Measurements from ENCODE around the gene EFHC1.
"Not testable (repeated sequence)": the region's sequence is repeated elsewhere in the genome, so short reads cannot be mapped to it uniquely, and the experiment has no call there.

The EFHC1 gene

DNA sequence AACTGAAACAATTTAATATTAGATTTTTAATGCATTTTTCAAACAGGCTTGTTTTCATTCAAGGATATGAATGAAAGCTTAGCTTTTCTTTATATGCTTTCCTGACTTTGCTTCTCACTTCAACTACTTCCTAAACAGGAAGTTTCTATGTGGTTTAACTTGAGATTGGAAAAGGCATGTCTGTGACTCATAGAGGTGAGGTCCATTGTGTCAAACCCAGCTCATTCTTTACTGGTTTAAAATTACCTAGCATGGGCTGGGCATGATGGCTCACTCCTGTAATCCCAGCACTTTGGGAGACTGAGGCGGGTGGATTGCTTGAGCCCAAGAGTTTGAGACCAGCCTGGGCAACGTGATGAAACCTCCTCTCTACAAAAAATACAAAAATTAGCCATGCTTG is 34.4 kb downstream of the EFHC1 start:
- no peak for DNase-seq

DNA sequence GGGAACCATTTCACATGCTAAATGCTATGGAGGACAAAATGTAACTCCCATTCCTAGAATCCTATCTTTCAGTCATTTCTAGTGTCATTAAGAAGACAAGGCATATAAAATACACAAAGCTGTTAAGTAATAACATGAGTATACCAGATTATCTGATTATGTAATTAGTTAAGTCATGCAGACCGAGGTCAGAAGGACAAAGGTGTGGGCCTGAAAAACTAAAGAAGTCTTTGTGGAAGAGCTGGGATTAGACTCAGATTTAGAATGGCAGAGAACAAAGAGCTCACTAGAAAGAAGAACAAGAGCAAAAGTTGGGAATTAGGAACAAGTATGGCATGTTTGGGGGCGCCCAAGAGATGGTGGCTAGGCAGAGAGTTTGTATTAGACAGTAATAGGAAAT is 37.0 kb downstream of the EFHC1 start:
- DNase-seq: no peak

DNA sequence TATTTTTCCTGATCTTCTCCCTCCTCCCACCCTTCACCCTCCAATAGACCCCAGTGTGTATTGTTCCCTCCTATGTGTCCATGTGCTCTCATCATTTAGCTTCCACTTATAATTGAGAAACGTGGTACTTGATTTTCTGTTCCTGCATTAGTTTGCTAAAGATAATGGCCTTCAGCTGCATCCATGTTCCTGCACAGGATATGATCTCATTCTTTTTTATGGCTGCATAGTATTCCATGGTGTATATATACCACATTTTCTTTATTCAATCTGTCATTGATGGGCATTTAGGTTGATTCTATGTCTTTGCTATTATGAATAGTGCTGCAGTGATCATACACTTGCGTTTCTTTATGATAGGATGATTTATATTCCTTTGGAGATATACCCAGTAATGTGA is 41.1 kb downstream of the EFHC1 start:
- DNase-seq: not testable (repeated sequence)

DNA sequence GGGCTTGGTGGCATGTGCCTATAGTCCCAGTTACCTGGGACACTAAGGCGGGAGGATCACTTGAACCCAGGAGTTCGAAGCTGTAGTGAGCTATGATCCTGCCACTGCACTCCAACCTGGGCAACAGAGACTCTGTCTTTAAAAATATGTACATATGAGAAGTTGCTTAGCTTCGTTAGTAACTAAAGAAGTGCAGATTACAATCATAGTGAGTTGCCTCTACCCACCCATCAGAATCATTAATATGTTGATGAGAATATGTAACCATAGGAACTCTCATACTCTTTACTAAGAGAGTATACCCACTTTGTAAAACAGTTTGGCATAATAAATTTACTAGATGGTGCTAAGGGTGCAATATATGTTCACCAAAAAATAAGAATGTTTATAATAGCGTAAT is 54.0 kb downstream of the EFHC1 start:
- DNase-seq: no peak

DNA sequence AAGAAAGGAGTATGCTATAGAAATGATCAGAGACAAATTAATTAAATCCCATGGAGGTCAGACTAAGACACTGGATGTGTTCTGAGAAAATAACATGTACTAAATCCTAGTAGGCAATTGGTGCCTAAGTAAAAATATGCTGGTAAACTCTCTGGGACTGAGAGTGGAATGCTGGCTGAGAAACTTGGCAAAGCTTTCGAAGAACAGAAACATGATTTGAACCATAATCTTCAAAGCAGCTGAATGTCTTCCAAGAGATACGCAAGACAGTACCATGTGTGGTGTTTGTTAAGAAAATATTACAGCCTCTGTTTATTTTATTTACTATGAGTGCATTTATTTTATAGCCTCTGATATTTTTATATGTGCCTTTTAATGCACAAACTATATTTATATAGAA is 55.2 kb downstream of the EFHC1 start:
- no peak for DNase-seq

DNA sequence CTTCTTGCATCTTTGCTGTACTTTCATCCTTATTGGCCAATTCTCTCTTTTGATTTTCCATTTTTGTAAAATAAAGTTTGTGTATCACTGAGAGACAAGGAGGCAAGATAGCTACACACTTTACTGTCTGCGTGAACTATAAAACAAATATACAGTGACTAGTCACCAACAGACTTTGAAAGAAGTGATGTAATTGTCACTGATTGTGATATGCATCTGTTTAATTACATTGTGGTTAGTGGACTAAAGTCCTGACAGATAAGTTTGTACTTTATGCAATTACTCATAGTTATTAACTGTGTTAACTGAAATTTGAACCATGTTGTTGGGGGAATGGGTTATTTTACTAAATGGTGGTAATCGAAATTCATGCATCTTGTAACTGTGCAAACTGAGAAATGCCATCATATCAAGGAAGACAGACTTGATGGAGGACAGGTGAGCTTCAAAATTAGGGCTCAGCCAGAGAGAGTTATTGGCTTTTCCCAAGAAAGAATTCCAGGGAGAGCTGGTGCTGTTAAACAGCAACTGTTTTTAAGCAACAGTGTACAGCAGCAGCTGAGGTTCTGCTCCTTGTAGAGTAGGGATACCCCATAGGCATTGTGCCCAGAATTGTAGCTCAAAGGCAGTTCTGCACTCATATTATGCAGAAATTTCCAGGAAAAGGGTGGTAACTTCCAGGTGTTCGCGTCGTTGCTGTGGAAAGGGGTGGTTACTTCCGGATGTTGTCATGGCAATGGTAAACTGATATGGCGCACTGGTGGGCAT is 62.9 kb downstream of the EFHC1 start:
- DNase-seq: no peak

DNA sequence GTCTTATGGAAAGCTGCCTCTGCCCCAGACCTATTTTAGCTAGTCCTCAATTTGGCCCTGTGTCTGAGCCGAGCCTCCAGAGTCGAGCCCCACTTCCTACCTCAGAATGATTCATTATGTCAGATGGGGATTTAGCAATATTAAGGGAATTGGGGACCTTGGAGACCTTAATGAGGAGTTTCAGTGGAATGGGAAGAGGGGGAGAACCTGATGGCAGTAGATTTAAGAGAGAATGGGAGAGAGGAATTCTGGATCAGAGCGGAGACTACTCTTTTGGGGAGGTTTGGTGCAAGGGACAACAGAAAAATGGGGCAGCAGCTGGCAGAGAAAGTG is 63.5 kb downstream of the EFHC1 start:
- no peak for DNase-seq

DNA sequence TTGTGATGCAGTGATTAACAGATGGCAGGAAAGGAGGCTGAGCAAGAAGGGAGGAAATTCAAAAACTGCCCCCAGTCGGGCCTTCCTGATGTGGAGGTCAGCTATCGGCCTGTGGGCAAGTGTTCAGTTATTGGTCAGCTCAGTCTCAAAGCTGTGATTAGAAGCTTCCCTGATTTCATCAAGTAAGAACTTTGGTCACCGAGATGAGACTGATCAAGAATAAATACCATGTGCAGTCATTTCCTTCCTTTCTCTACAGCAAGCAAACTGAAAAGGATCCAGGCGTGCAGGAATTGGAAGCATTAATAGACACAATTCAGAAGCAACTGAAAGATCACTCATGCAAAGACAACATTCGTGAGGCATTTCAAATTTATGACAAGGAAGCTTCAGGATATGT is 69.7 kb downstream of the EFHC1 start:
- DNase-seq: no peak

DNA sequence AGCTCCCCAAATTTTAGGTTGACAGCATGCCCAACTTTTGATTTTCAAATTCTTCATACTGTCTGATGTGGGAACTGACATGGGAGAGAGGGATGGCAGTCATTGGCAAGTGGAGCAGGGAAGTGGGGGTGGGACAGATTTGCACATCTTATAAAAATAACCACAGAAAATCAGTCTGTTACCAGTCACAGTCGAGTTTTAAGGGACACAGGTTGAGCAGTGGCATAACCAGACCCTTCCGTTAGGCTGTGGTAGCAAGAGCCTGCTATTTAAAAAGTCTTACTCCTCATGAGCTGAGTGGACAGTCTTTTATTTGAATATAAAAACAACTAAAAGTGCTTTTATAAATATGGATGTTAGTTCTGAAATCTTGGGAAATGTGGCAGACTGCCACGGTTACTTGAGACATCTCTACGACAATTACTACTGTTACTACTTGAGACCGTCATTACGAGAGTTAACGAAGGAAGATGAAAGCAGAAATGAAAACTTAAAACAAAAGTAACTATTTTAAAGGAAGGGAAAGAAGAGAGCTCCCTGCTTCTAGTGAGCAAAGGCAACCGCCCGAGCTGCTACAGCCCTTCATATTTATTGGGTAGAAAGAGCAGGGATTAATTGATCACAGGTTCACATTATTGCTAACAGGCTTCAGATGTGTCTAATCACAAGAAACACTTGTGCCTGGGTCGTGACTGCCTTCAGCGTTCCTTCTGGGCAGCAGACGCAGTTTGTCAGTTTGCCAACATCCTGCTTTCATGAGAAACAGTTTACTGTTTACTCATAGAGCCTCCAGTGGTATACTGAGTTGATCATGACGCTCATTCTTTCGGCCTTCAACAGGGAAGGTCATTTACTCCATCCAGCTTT is 71.3 kb downstream of the EFHC1 start:
- no peak for DNase-seq

DNA sequence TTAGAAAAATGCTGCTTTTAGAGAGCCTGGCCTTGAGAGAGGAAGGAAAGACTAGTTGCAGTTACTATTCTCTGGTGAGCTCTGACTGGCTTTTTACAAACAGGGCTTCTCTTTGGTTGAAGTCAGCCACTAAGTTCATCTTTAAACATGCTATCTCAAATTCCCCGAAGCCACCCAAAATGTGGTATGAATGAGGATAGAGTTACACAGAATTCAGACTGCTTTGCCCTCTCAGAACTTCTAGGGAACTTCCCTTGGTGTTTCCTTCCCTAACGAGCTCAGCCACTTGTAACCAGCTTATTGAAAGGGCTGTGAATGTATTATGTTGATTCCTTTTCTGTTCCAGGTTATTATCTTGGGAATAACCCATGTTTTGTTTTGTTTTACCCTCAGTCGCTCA is 73.5 kb downstream of the EFHC1 start:
- no peak for DNase-seq

DNA sequence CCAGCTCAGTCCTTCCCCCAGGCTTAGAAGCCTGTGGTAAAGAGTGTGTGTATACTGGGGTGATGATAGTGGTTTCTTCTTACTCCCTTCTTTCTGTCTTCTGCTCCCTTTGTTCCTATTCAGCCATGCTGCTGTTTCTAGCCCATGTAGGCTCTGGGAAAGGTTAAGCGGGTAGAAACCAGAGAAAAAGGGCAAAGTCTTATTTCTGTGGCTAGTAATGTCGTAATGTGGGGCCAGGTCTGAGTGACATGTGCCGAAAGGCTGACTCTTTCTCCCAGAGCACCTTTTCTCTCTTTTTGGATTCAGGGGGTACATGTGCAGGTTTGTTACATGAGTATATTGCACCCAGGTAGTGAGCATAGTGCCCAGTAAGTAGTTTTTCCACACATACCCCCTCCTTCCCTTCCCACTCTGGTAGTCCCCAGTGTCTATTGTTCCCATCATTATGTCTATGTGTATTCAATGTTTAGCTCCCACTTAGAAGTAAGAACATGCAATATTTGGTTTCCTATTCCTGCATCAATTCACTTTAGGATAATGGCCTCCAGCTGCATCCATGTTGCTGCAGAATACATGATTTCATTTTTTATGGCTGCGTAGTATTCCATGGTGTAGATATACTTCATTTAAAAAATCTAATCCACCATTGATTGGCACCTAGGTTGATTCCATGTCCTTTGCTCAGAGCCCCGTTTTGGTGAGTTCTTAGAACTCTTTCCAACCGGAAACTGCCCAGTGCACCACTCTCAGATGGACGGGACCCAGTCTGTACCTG is 74.3 kb downstream of the EFHC1 start:
- no peak for DNase-seq

DNA sequence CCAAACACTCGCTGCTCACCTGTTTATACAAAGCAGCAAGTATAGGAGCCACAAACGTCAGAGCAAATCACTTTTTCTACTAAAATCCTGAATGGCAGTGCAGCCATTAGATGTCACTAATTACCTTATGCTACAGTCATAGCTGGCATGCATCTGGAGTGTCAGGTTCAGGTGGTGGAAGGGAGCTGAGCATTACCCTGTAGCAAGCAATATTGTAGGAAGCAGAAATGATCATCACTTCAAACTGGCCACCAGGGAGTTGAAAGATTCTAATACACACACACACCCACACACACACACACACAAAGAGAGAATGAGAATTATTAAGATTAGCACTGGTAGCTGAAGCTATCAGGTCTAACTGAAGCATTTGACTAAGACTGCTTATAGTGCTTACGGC is 75.8 kb downstream of the EFHC1 start:
- no peak for DNase-seq

DNA sequence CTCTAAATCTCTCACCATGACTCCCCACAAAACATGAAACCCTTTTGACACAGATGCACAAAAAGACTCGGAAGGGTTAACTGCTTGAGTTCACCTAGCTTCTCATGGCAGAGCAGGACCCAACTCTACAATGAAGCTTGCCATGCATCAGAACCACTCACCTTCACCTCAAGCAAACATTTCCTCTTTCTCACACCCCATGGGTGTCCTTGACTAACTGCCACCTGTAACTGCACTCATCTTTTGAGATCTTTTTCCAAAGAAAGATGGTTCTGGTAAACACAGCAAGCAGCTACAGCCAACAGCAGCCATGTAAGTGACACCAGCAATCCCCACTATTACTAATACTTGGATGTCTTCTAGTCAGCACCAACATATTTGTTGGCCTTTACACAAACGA is 76.5 kb downstream of the EFHC1 start:
- DNase-seq: no peak

DNA sequence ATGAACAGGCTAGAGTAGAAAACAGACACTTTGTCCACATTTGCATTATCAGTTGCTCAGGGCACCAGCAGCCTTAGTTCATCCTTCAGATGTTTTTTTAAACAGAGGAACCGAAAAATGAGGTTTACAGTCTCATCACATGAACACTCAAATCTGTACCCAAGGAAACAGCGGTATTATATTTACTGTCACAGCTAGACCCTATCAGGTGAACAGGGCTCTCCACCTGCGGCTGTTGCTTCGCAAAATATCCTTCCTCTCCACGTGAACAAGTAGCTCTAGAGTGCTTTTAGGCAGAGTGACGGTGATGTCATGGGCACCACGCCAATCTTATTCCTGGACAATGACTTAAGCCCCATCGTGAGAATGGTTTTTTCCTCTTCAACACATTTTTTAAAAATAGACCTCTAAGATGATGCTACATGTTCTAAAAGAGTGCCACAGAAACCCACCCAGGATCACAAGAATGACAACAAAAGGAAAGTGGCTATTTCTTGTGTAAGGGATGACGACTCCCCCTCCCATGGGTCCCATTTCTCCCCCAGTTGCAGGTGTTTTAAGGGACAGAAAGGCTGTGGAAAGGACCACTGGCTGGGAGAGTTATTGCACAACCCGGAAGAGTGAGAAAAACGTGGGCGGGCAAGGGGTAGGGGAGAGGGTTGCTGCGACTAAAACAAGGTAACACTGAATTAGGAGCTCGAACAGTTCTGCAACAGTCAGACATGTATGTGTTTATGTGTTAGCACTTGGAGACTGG is 77.7 kb downstream of the EFHC1 start:
- DNase-seq: no peak

DNA sequence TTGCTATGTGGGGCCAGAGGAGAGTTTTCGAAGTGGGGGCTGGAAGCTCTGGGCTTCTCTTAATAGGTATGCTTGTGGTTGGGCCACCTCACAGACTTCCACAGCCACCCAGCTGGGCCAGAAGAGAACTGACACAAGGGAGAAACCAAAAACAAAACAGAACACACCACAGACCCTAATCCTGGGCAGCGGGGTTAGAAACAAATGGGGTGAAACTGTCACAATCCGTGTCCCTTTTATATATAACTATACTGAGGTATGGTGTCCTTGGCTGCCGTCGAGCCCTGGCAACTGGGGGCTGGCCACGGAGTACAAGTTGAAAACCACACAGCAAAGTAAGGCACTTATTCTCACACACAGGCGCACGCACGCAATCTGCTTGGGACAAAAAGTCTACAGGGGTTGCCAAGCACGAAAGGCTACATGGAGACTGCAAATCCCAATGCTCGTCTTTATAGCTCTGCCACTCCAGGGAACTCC is 78.4 kb downstream of the EFHC1 start:
- DNase-seq: no peak

DNA sequence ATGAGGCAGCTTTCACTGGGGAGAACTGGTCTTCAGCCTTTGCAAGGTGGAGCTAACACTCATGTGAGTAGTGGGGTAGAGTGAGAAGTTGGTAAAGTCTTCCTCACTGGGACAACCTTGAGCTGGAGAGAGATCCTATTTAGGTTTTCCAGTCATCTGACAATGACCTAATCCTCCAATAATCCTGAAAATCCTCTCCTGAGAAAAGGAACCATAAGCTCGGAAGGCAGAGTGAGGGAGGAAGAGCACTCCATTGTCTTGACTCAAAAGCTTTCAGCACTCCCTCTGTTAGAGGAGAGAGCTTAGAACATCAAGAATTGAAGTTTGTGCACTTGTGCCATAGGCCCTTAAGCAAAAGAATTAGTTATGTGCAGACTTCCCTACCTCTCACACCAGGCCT is 78.9 kb downstream of the EFHC1 start:
- no peak for DNase-seq

DNA sequence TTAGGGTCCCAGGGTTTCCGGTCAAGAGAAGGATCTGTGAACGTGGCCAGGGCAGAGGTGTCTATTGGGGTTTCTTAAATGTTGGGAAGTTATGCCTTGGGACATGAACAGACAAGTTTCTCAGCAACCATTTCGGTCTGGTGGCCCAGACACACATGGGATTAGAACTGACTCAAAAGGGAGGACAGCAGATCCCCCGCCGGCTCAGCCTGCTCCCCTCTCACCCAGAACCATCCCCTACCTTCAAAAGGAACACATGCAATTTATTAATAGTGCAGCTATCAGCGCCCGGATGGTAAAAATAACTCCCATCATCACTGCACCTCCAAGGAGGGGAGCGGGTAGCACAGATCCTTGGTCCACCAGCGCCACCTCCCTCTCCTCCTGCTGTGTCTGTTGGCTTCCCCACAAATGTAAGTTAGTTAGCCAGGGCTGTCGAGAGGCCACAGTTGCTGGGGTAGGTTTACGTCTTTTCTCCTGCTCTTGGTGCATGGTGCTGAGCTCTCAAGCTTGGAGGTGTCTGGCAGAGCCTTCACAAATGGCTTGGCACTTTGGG is 79.6 kb downstream of the EFHC1 start:
- DNase-seq: no peak

DNA sequence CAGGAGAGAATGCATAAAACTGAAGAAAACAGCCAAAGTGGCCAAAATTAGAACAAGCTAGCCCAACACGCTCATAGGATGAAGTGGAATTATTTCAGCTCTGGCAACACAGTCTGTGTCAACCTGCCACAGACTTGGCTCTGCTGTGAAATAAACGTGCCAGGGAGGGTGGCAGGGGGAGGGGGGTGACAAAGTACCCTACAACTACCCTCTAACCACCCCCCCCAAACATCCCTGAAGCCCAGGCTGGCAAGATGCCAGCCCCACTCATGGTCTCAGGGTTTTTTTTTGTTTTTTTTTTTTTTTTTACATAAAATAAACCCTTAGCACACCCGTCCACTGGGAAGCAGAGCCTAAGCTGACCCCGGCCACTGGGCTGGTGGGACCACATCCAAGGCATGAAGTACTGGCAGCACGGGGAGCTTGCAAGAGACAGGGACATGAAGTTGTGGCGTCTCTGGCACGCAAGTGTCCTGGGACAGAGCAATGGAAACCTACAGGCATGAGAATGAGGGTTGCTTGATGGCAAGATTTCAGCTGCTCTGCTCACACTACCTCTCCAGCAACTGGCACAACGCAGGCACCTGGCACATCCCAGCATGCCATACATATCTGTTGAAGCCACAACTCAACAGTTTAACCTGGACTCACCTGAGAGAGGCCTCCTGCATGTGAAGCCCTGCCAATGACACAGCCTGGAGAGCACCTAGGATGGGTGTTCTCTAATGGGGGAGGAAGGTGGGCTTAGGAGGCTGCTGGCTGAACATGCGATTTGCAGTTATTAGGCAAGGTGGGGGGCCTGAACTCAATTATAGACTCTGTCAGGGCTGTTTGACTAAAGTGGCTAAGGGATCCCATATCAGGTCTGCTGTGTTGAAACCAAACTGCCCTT is 80.3 kb downstream of the EFHC1 start:
- no peak for DNase-seq

DNA sequence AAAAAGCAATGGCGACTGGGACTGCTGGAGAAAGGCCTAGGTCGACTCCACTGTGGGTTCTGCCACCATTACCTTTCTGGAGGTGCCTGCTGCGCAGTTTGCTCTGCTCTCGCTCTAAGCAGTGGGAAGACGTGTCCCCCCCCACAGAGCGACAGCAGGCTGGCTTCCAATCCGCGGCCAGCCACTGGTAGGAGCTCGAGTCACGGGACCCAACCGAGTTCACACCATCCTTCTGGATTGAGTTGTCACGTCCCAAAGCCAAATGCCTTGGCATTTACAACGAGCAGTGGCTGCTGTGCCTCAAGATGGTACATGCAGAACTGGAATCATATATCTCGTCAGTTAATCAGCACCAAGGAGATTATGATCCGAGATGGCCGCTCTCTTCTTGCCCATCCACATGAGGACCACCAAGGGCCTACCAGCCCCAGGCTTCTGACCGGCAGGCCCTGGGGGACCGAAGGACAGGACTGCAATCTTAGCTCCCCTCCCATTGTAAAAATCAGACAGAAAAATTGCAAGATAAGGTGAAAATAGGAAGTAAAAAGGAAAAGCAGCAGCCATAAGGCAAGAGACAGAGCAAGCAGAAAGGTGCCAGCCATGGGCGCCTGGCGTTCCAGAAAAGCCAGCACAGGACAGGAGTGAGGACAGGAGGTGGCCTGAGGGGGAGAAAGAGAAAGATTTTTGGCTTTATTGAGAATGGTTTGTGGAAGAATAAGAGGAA is 82.3 kb downstream of the EFHC1 start:
- no peak for DNase-seq

DNA sequence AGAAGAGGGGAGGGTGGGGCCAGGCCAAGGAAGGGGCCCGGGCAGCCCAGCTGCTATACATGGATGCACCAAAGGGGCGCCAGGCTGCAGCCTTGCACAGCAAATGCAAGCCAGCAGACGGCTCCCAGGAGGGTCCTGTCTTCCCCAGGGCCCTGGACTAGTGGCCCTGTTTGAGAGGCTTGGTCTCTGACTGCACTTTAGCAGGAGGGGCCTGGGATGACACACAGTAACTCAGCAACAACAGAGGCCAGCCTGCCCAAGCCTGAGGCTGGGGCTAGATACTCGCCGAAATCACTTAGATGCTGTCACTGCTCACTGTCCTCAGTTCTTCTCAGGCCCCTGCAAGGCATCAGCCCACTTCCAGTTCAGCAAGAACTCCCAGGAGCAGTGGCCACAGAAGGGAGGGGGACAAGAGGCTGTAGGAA is 83.2 kb downstream of the EFHC1 start:
- DNase-seq: no peak

All from activated CD8-positive, alpha-beta memory T cell treated with anti-CD3 and anti-CD28 coated beads, Interleukin-2, amount 50 U/mL, for 48 hours (primary cell).